Mammary epithelial cell (primary cell): Measurements from ENCODE around the gene WASHC3.

ENCODE experiments used
- EZH2 ChIP-seq: IDR thresholded peaks from 2 replicates; pipeline ENCODE4 v1.6.1; 2012; ENCODE audit warnings: low read length, inconsistent platforms, borderline replicate concordance
- TF ChIP-seq, protein P1 (sequence below), 2 donors: IDR thresholded peaks in 1 of 2; conservative IDR thresholded peaks in 1 of 2; 2 replicates each; pipeline ENCODE4 v1.5.1; 2011 to 2012; ENCODE audit warnings: inconsistent platforms in 2 of 2, low read length in 2 of 2, mild to moderate bottlenecking in 2 of 2, control low read depth in 1 of 2, low read depth in 1 of 2; ENCODE audit not compliant: insufficient read depth in 1 of 2; ENCODE audit errors: extremely low read depth in 1 of 2

GRCh38 chr12:102064476-102064875 is 2.7 kb upstream of the WASHC3 start:
- TF ChIP-seq, protein P1, sequence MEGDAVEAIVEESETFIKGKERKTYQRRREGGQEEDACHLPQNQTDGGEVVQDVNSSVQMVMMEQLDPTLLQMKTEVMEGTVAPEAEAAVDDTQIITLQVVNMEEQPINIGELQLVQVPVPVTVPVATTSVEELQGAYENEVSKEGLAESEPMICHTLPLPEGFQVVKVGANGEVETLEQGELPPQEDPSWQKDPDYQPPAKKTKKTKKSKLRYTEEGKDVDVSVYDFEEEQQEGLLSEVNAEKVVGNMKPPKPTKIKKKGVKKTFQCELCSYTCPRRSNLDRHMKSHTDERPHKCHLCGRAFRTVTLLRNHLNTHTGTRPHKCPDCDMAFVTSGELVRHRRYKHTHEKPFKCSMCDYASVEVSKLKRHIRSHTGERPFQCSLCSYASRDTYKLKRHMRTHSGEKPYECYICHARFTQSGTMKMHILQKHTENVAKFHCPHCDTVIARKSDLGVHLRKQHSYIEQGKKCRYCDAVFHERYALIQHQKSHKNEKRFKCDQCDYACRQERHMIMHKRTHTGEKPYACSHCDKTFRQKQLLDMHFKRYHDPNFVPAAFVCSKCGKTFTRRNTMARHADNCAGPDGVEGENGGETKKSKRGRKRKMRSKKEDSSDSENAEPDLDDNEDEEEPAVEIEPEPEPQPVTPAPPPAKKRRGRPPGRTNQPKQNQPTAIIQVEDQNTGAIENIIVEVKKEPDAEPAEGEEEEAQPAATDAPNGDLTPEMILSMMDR (conservative IDR thresholded peaks at IDR 0.05 in 1 of 2, IDR thresholded peaks at IDR 0.05 in 1 of 2; ENCODE audit: extremely low read depth in 1 of 2, insufficient read depth in 1 of 2, low read depth in 1 of 2, low read length in 2 of 2), result no peak
- TF ChIP-seq EZH2, result no peak
